Body of pancreas (tissue), 4 donors: ENCODE results near the gene U2AF1. TPM values are rescaled to one million over a fixed set of nuclear protein-coding genes. Genes with fewer than 3 reads are reported as not detected.
"Not testable (repeated sequence)": the region's sequence is repeated elsewhere in the genome, so short reads cannot be mapped to it uniquely, and the experiment has no call there.

Source experiments
- ATAC-seq: fragments of 150-250 bp; one replicate; pipeline ENCODE4 v1.9.1; 2016
- DNase-seq, 4 donors: peaks; one replicate each; pipeline ENCODE4 v3.0.0-alpha.2; 2019
- H3K27ac ChIP-seq, 4 donors: fragments of 200-600 bp; sonication (generic); 1 replicate in 3 of 4; 2 replicates in 1 of 4; pipeline versions ENCODE4 v1.5.1 to v1.6.1; 2016 to 2019; ENCODE audit warnings: mild to moderate bottlenecking in 1 of 4, mixed read lengths in 1 of 4, moderate library complexity in 1 of 4
- H3K27me3 ChIP-seq, 2 donors: fragments of 200-600 bp; sonication (generic); one replicate each; pipeline ENCODE4 v1.6.0; 2016; ENCODE audit warnings: mild to moderate bottlenecking in 1 of 2
- H3K36me3 ChIP-seq, 2 donors: fragments of 200-600 bp; sonication (generic); replicated peaks in 1 of 2; 2 replicates each; pipeline ENCODE4 v1.5.1; 2016; ENCODE audit warnings: low read depth in 2 of 2; ENCODE audit not compliant: insufficient read depth in 1 of 2
- H3K4me1 ChIP-seq: fragments of 200-600 bp; sonication (generic); one replicate; pipeline ENCODE4 v1.6.0; 2016
- H3K4me3 ChIP-seq, 2 donors: fragments of 200-600 bp; sonication (generic); 1 replicate in 1 of 2; 2 replicates in 1 of 2; pipeline ENCODE4 v1.5.1; 2016 to 2019
- H3K9me3 ChIP-seq, 3 donors: fragments of 200-600 bp; sonication (generic); 1 replicate in 2 of 3; 2 replicates in 1 of 3; pipeline ENCODE4 v1.5.1; 2016
- WGBS, 2 donors: methylation state at CpG; one replicate each; pipeline ENCODE4 v1.1.5; 2017; 5-methylcytosine and 5-hydroxymethylcytosine counted together
- intact Hi-C: fragments of 100-400 bp; cut with DNase I; formaldehyde crosslinking; loops from one replicate; pipeline ENCODE4 v1.15.1; 2023
- total RNA-seq, 2 donors: library from RNA; depleted of rRNA; stranded (reverse); fragments of >200 nt; gene quantifications; one replicate each; pipeline ENCODE4 v1.1.0, GENCODE V29; 2016

U2AF1 gene
- 10 to 100 TPM; 34.2 to 40.9 TPM for total RNA-seq

DNA sequence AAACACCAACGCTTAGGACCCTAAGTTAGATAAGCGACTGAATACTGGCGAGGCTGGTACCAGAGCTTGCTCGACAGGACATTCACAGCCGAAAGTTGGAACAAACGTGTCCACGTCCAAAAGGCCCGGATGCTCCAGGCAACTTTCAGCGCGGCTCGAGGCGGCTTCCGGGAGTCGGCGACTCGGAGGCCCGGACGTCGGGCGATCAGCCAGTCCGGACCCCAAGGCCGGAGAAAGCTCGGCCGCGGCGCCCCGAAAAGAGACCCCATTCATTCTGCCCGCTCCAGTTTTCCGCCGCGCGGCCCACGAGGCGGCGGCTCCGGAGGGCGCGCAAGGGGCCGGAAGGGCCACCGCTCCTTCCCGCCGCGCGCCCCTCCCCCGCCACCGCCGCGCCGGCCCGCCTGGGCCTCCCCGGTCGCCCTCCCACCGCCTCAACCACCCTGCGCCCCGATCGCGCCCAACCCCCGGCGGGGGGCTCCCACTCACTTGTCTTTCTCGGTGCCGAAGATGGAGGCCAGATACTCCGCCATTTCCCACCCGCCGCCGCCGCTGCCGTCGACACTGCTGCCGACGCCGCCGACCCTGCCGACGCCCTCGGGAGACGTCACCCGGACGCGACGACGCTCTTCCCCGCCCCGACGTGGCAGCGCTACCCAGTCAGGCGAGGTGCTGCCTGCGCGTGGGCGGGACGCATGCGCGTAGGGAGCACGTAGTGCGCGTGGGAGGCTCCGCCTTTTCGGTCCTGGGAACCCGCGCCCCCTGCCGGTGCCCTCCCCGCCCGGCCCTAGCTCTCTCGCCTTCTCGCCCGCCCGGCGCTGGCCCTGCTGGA lies at the start of gene U2AF1:
Gene U2AF1 (minus strand): TSS at position 606 of the 829 bp plus-strand sequence. CDS start 76 bp downstream, at position 530.
- H3K27ac ChIP-seq, result peak within 1 kb of the TSS in 2 of 4 donors; percentile 69 to 84
- WGBS, 2 donors, result no CpG with 5 or more reads among the region's 107 CpGs
- peak within 1 kb of the TSS in 1 of 2 donors; percentile 31 for H3K4me3 ChIP-seq
- H3K9me3 ChIP-seq, H3K27me3 ChIP-seq, H3K4me1 ChIP-seq, H3K36me3 ChIP-seq, intact Hi-C loops: not testable (repeated sequence)
- DNase-seq (peak in 3 of 4 donors; percentile 70 to 79 (median 79)), ATAC-seq (peak; percentile 97)

- intact Hi-C loops, H3K27ac ChIP-seq, H3K9me3 ChIP-seq, H3K36me3 ChIP-seq, H3K4me1 ChIP-seq, H3K4me3 ChIP-seq, H3K27me3 ChIP-seq, DNase-seq: not testable (repeated sequence)
- ATAC-seq, result peak; percentile 38
- no CpG with 5 or more reads among the region's 33 CpGs for WGBS, 2 donors
Observed at GRCh38 chr21:43153601-43154000, 46.2 kb upstream of the U2AF1 start.

DNA sequence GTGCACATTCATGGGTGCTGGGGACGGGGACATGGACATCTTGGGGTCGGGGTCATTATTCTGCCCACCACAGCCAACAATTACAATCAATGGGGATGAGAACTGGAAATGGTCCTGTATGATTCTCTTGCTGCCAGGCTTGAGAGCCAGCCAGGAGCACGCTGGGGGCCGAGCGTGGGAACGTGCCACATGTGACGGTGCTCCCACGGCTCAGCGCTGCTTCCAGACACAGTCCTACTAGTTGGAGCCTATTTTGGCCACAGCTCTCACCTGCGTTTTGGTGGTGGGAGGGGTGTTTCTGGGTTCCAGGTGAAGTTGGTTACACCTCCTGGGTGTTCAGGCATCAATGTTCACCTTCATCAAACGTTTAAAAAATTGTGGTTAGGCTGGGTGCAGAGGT lies 42.0 kb upstream of the U2AF1 start:
- DNase-seq, H3K4me1 ChIP-seq, H3K9me3 ChIP-seq, H3K27me3 ChIP-seq, H3K36me3 ChIP-seq, intact Hi-C loops, H3K4me3 ChIP-seq, H3K27ac ChIP-seq: not testable (repeated sequence)
- no CpG with 5 or more reads among the region's 11 CpGs for WGBS, 2 donors
- ATAC-seq, result peak; percentile 93

- ATAC-seq, intact Hi-C loops, H3K27ac ChIP-seq, H3K27me3 ChIP-seq, H3K4me3 ChIP-seq, H3K4me1 ChIP-seq, H3K9me3 ChIP-seq, DNase-seq, H3K36me3 ChIP-seq: not testable (repeated sequence)
- no CpG with 5 or more reads among the region's 7 CpGs for WGBS, 2 donors
Observed at GRCh38 chr21:43147999-43148398, 40.6 kb upstream of the U2AF1 start.

- H3K36me3 ChIP-seq, H3K27me3 ChIP-seq, H3K9me3 ChIP-seq, H3K4me3 ChIP-seq, H3K27ac ChIP-seq, H3K4me1 ChIP-seq, ATAC-seq, intact Hi-C loops, DNase-seq: not testable (repeated sequence)
- no CpG with 5 or more reads among the region's 12 CpGs for WGBS, 2 donors
Observed at GRCh38 chr21:43146637-43147036, 39.3 kb upstream of the U2AF1 start.

GRCh38 chr21:43141407-43141806 lies 34.0 kb upstream of the U2AF1 start:
- H3K4me1 ChIP-seq, H3K9me3 ChIP-seq, H3K27me3 ChIP-seq, H3K4me3 ChIP-seq, ATAC-seq, DNase-seq, H3K27ac ChIP-seq, H3K36me3 ChIP-seq, intact Hi-C loops: not testable (repeated sequence)
- no CpG with 5 or more reads among the region's 17 CpGs for WGBS, 2 donors

- H3K27ac ChIP-seq, DNase-seq, H3K4me3 ChIP-seq, intact Hi-C loops, H3K27me3 ChIP-seq, H3K4me1 ChIP-seq, H3K36me3 ChIP-seq, H3K9me3 ChIP-seq: not testable (repeated sequence)
- peak; percentile 68 for ATAC-seq
- no CpG with 5 or more reads among the region's 8 CpGs for WGBS, 2 donors
Observed at GRCh38 chr21:43138944-43139343, 31.6 kb upstream of the U2AF1 start.

DNA sequence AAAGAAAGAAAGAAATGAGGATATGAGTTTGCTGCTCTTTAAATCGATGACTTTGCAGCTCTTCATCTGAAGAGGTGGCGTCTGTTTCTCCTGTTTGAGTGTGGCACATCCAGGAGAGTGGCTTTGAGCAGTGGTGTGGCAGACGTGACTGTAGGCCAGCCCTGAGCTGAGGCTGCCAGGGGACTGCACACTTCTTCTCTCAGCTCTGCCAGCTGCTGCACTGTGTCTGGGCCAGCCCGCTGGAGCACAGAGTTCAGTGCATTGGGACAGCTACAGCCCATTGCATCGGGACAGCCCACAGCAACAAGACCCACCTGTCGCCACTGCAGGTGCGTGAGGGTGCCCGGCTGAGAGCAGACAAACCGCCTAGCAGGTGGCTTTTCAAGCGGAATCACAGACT lies 27.1 kb upstream of the U2AF1 start:
- ATAC-seq, H3K27ac ChIP-seq, DNase-seq, intact Hi-C loops, H3K27me3 ChIP-seq, H3K4me3 ChIP-seq, H3K36me3 ChIP-seq, H3K9me3 ChIP-seq, H3K4me1 ChIP-seq: not testable (repeated sequence)
- no CpG with 5 or more reads among the region's 10 CpGs for WGBS, 2 donors

- H3K4me1 ChIP-seq, H3K27me3 ChIP-seq, H3K27ac ChIP-seq, intact Hi-C loops, H3K36me3 ChIP-seq, ATAC-seq, H3K4me3 ChIP-seq, DNase-seq, H3K9me3 ChIP-seq: not testable (repeated sequence)
- WGBS, 2 donors, result no CpG with 5 or more reads among the region's 7 CpGs
Observed at GRCh38 chr21:43130094-43130493, 22.7 kb upstream of the U2AF1 start.

GRCh38 chr21:43115956-43116355 lies 8.6 kb upstream of the U2AF1 start:
- H3K9me3 ChIP-seq, H3K27me3 ChIP-seq, H3K27ac ChIP-seq, intact Hi-C loops, DNase-seq, H3K4me1 ChIP-seq, H3K36me3 ChIP-seq, H3K4me3 ChIP-seq: not testable (repeated sequence)
- no CpG with 5 or more reads among the region's 4 CpGs for WGBS, 2 donors
- ATAC-seq, result peak; percentile 21

GRCh38 chr21:43114483-43114882 lies 7.1 kb upstream of the U2AF1 start:
- H3K4me1 ChIP-seq, DNase-seq, H3K4me3 ChIP-seq, H3K27me3 ChIP-seq, intact Hi-C loops, ATAC-seq, H3K36me3 ChIP-seq, H3K27ac ChIP-seq, H3K9me3 ChIP-seq: not testable (repeated sequence)
- WGBS, 2 donors, result 100% methylated on average over 3 of the region's 6 CpGs; no CpG with 5 or more reads in 1 of the 2 donors

DNA sequence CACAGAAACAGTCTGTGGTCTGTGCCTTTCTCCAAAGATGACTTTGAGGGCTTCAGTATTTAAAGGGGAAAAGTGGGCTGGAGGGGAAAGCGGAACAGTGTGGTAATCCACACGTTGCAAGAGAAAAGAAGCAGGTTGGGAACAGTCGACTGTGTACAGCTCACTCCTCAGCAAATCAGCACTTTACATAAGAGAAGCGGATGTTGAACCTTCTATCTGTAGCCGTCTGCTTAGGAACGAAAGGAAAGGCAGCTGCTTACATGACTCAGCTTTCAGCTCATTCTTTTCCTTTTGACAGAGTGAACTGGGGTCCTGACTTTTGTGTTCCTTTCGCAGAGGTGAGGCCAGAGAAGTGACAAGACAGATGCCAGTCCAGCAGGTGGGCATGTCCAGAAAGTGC lies 1.6 kb upstream of the U2AF1 start:
- H3K27me3 ChIP-seq, ATAC-seq, DNase-seq, H3K4me3 ChIP-seq, H3K36me3 ChIP-seq, H3K9me3 ChIP-seq, intact Hi-C loops, H3K4me1 ChIP-seq, H3K27ac ChIP-seq: not testable (repeated sequence)
- WGBS, 2 donors, result no CpG with 5 or more reads among the region's 7 CpGs
